Fibroblast of skin of left biceps (primary cell): Measurements from ENCODE around the gene SDCCAG8.

Source experiments
- DNase-seq, 2 experiments: peaks; one replicate each; pipeline ENCODE4 v3.0.0-alpha.2; 2013; ENCODE audit warnings: low read depth in 2 of 2

Gene SDCCAG8

DNA sequence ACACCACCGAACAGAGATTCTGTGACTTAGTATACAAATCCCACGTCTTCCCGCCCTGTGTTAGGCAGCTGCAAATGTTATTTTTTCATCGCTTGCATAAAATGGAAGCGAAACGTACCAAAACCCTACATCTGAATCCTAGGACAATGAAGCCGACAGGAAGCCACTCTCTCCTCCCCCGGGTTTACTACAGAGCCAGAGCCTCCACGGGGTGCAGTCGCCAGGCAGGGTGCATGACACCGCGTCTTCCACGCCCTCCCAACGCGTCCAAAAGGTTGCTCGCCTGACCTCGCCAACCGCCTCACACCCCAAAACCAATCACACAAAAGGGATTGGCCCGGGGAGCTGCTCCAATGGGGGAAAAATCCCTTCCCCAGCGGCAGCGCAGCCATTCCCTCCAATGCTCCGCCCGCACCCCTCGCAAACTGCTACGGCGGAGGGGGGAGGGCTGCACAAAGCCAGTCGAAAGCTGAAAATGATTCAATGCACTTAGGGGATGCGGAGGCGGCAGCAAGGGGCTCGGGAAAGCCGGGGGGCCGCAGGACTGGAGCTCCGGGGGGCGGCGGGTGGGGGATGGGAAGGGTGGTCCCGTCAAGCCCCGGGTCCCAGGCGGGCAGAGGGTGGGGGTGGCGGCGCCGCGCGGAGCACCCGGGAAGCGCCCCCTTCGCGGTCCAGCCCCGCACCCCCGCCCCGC lies 1.5 kb upstream of the SDCCAG8 start:
- no peak for DNase-seq

DNA sequence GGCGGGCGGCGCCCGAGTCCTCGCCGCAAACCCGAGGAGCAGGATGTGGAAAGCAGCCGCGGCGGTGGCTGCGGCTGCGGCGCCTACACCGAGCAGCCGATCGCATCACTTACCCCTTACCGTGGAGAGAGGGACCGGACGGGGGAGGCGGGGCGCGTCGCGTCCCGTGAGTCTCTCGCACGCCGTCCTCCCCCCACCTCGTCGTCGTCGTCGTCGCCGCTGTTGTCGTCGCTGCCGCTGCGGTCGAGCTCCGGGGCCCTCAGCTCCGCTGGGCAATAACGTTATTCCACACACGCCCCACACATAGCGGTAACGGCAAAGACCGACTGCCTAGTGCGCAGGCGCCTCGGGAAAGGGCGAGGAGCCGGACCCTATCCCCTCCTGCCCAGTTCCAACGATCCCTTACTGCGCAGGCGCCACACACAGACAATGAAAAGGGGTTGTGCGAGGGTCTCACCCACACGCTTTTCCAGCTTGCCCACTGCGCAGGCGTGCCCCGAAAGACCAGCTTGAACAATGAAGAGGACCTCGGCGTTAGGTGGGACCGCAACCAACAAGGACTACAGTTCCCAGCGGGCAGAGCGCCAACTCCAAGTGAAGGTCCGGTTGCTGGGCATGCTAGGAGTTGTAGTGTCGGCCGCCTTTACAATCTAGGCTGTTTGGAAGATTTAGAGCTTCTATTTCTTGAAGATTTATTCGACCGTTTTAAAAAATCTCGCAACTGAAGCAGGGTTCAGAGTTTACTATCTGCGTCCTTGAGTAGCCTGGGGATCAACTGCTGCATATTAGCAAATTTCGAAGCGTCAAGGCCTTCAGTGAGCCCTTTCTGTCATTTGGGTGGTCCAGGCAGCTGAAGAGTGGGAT lies 682 bp upstream of the SDCCAG8 start, which contains the start of gene CEP170:
Gene CEP170, minus strand, starts transcription at position 355 of the 864 bp plus-strand sequence. CDS start 30,001 bp downstream, outside the sequence.
- peak; percentile 96 to 97 for DNase-seq

DNA sequence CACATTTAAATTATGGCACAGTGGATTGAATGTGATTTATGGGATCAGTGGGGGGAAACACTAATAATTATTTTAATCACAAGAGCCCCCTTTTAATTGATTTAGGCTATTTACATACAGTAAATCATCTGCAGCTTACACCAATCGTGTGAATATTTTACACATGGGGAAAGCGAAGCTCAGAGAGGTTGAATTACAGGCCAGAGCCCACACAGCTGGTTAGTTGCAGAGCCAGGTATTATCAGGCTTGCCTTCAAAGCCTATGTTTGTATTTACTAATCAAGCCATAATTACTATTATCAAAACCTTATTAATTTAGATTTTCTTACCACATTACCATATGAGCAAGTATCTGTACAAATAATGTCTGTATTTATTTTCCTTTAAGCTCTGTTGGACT lies 749 bp downstream of the SDCCAG8 start:
- DNase-seq, result no peak

DNA sequence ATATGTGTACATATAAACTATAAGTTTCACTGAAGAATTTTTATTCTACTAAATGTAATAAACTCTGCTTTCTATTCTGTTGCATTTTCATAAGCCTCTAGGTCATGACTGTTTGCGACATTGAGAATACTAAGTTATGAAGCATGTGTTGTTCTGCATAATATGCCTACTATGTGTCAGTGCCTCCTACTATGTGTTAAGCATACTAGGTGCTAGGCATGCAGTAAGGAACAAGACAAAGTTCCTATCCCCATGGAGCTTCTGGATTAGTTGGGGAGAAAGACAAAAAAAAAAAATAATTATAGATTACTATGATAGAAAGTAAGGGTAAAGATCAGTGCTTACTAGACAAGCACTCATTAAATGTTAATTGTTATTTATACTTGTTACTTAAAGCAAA lies 1.3 kb downstream of the SDCCAG8 start:
- no peak for DNase-seq

DNA sequence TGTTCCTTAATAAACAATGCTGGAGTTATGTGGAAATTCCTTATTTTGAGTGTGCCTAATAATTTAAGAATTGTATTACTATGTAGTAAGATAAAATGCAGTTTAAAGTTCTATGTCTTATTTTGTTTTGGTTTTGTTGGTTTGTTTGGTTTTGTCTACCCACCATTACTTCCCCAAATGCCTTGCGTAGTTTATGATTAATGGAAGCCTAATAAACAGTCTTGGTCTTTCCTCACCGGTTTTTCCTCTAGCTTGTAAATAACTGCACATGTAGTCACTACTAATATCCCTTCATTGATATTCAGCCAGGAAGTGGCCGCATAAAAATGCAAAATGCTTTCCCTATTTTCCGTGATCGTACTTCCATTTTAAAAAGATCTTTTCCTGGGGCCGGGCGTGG lies 2.9 kb downstream of the SDCCAG8 start:
- DNase-seq, result no peak

DNA sequence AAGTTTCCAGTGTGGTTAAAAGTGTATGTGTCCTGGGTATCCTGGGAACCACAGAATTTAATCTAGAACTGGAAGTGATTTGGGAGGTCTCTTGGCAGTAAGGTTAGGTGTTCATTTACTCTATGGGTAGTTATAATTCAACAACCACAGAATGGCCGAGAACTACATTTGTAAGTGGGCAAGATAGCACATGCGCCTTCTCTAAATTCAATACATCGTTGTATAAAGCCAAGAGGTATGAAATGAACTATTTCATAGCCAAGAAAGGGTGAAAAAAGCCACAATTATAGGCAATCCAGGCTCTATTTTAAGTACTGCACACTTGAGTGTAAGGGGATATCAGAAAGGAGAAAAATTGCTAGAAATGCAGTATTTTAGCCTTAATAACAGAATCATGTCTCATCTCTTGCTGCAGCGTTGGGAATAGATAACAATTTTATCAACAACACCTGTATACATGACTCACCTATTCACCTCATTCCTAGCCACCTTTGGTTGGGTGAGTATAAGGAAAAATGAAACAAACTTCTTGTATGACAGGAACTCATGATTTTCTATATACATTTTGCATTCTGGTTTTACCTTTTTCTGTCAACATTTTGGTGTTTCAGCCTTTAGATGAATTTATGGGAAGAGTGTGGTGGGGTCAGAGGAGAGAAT lies 4.5 kb downstream of the SDCCAG8 start:
- DNase-seq, result no peak

DNA sequence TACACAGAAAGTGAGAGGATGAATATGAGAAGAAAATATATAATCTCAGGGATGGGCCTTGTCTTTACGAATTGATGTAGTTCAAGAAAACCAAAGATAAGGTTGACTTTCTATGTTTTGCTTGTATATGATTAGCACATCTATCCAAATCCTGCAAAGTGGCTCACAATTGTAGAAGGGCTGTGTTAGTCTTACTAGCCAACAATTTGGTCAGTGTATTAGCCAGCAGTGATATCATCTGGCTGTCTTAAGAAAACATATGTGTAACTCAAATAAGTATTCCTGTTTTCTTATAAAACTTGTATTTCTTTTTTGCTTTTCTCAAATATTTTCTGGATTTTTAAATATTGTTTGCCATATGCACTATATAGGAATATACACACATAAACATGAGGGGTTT lies 5.5 kb downstream of the SDCCAG8 start:
- no peak for DNase-seq

DNA sequence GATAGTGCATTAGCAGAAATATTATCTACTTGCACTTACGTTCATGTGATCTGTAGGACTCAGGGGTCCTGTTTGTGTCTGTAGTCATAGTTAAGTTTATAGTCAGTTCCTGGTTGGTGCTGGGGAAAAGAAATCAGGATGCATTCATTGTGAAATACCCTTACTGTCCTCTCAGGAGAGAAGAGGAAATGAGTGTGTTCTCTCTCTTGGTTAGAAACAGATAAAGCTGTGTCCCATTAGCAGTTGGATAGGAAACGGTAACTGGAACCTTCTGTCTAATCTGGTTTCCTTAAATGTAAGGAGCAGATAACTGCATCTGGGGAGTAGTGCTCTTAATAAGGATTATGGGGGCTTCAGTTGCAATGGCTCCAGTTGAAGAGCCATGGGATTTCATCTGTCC lies 8.9 kb downstream of the SDCCAG8 start:
- DNase-seq, result peak; percentile 66 to 70

DNA sequence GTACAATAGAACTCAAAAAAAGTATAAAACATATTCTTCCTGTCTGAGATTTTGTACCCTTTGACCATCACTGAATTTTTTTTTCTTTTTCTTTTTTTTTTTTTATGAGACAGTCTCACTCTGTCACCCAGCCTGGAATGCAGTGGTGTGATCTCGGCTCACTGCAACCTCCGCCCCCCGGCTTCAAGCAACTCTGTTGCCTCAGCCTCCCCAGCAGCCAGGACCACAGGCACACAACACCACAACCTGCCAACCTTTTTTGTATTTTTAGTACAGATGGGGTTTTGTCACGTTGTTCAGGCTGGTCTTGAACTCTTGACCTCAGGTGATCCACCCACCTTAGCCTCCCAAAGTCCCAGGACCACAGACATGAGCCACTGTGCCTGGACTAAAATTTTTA lies 10.4 kb downstream of the SDCCAG8 start:
- DNase-seq, result no peak

DNA sequence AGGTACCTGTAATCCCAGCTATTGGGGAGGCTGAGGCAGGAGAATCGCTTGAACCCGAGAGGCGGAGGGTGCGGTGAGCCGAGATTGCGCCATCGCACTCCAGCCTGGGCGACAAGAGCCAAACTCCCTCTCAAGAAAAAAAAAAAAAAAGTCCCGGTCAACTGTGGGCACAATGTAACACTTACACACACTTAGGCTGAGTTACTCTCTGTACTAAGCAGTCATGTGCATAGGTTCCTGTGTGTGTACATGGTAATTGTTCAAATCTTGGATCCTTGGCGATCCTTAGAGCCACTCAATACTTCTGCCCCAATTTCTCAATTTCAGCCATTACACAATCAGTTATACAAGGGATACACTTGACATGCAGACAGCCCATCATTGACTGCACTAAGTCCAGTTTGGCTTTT lies 11.6 kb downstream of the SDCCAG8 start:
- no peak for DNase-seq

DNA sequence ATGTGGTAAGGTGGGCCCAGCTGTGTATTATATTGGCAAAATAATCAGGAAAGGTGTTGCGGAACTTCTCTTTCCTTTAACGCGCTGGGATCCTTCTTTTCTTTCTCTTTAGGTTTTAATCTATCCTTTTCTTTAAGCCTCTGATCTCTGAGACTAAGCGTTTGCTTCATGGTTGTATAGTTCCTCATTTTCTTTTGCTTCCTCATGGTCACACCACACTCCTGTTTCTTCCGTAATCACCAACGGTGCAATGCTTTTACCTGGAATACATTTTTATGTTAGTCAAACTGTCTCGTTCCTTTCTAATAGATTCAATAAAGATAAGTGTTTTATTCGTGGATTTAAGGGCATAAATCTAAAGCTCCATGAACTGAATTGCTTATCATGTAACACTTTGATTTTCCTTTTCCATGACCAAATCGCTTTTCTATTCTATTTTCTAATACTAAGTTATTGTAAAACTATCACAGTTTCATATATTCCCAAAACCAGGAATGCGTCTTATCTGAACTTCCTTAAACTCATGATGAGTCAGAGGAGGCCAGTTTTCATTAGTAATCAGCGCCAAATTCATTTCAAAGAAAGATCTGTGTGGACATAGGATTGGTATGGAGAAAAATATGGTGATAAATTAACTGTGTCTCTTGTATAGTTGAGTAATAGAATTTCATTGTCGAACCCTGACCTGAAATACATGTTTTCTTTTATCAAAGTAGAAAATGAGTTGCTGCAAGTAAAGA lies 12.2 kb downstream of the SDCCAG8 start:
- peak; percentile 90 to 91 for DNase-seq

DNA sequence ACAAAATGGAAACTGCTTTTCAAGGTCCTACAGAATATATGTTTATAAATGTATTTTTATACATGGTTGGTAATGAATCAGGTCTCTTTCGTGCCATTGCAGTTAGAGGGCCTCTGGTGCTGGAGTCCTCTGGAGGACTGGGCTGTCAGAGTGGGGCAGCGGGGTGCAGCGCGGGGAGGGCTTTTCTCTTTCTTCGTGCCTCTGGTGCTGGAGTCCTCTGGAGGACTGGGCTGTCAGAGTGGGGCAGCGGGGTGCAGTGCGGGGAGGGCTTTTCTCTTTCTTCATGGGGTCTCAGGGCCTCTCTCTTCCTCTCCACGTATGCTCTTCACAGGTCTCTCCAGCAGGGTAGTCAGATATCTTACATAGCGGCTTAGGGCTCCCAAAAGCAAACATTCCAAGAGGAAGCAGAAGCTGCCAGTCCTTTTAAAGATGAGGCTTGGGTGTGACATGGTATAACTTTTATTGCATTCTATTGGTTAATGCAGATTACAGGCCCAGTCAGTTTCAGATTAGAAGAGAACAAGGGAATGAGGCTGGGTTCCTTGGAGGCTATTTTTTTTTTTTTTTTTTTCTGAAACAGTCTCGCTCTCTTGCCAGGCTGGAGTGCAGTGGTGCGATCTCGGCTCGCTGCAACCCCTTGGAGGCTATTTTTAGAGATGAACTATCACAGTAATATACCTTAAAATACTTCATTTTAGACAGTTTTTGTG lies 13.1 kb downstream of the SDCCAG8 start:
- no peak for DNase-seq

DNA sequence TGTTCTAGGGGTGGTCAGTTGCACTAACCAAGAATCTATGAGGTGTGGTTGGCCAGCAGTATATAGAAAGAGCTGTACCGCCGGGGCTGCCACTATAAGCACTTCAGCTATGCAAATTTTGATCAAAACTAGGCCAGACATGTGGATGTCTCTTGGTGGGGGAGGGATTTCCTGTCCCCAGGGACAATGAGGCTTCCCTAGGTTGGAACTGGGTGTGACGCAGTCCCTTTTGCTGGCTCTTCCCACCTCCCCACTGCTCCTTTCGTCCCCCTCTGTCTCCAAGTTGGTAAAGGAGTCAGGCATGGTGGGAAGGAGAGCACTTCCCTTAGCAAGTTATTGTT lies 13.6 kb downstream of the SDCCAG8 start:
- no peak for DNase-seq

DNA sequence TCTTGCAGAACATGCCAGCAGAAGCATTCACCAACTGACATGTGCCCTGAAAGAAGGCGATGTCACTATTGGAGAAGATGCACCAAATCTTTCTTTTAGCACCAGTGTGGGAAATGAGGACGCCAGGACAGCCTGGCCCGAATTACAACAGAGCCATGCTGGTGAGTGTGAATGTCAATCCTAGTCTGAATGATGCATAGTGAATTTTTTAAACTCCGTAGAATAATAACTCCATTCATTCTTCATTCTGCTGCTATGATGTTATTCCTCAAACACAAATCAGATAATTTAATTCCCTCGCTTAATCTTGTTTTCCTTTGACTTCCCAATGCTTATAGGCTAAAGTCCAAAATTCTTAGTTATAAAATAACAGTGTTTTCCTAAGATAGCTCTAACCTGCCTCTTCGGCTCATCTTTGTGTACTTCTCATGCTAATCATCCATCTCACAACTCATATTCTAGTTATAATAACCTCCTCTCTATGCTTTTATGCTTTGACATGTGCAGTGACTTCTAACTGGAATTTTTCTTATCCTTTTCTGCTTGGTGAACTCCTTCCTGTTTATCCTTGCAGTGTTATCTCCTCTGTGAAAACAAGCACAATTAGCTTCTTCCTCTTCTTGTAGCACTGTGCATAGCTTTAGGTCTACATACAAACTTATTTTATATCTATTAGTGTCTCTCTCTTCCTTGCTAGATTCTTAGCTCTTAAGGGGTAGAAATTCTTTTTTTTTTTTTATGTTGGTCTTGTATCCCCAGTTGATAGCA lies 14.4 kb downstream of the SDCCAG8 start:
- no peak for DNase-seq

DNA sequence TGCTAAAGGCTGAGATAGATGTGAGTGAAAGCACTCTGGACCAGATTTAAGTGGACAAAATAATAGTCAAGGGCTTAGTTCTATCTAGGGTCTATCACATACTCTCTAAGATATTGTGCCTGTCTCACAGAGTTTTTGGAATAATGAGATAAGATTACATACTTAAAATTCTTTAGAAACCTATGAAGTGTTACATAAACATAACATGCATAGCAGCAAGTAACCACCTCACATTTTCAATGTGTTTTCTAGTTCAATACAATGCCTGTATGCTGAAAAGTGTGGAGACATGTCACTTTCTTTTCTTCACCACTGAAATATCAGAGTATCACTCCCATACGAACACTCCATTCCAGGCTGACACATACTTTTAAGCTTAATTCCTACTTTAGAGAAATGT lies 16.2 kb downstream of the SDCCAG8 start:
- no peak for DNase-seq

DNA sequence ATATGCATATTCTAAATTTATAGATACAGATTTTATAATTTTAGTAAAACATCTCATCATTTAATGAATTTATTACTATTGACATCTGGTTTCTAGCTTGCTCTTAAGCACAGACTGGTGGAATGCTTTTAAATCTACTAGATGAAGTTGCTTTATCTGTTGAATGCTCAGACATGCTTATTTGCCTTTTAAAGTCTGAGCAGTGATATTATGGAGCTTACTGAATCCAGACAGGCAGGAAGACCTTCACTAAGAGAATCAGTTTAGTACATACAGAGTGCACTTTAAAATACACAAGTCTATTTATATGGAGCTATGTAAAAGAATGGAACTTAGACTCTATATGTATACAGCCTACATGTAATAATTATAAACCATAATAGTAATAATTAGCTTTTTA lies 16.6 kb downstream of the SDCCAG8 start:
- no peak for DNase-seq

DNA sequence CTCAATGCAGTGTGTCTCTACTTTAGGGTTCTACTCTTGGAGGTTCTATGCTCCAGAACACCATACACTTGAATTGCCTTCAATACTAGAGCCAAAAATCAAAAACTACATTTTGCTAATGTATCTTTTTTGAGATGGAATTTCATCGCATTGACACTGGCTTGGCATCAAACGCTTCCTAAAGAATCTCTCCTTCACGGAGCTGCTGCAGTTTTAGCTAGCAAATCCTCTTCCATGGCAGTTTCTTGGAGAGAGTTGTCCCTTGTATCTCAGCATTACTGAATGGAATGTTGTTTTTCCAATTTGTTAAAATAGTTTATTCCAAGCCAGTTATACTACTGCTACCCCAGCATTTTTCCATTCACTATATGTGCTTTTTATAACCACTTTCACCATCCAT lies 17.7 kb downstream of the SDCCAG8 start:
- DNase-seq, result no peak

DNA sequence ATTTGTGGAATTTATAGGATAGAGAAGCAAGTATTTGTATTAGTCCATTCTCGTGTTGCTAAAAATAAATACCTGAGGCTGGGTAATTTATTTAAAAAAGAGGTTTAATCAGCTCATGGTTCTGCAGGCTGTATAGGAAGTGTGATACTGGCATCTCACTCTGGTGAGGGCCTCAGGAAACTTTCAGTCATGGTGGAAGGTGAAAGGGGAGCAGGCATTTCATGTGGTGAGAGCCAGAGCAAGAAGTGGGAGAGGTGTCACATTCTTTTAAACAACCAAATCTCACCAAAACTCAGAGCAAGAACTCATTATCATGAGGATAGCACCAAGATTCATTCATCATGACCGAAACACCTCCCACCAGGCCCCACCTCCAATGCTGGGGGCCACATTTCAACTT lies 18.1 kb downstream of the SDCCAG8 start:
- no peak for DNase-seq

DNA sequence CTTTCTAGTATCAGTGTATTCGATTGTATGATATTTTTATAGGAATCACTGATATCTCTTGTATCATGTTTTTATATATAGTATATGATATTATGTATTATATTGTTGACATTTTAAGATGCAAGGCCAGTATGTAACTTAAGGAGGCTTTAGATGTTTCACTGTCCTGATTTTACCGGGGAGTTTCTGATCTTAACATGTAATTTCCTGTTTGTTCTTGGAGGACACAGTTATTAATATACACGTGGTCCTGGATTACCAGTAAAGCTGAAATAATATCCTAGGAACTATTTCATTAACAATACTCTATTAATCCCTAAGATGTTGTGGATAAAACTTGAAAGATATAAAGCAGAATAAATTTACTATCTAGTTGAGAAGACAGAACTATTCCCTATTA lies 19.5 kb downstream of the SDCCAG8 start:
- DNase-seq, result no peak

DNA sequence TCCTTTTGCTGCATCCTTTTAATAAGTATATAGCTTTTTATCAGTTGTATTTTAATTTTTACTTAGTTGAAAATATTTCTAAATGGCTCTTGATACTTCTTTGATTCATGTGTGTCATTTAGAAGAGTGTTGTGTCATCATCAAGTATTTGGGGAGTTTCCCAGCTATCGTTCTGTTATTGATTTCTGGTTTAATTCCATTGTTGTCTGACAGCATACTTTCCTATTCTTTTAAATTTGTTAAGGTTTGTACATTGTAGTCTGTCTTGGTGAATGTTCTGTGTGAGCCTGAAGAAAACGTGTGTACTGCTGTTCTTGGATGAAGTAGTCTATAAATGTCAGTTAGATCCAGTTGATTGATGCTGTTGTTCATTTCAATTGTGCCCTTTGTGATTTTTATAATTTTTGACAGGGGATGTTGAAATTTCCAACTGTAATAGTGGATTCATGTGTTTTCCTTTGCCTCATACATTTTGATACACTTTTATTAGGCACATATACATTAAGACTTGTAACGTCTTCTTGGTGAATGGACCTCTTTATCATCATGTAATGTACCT lies 24.8 kb downstream of the SDCCAG8 start:
- no peak for DNase-seq
